ENCODE results near the gene ASPSCR1. TPM values are rescaled to one million over a fixed set of nuclear protein-coding genes. Genes with fewer than 3 reads are reported as not detected.

The ASPSCR1 gene
- total RNA-seq, 4 donors from 2014 or later = 24.0 to 44.7 (median 32.0) TPM

DNA sequence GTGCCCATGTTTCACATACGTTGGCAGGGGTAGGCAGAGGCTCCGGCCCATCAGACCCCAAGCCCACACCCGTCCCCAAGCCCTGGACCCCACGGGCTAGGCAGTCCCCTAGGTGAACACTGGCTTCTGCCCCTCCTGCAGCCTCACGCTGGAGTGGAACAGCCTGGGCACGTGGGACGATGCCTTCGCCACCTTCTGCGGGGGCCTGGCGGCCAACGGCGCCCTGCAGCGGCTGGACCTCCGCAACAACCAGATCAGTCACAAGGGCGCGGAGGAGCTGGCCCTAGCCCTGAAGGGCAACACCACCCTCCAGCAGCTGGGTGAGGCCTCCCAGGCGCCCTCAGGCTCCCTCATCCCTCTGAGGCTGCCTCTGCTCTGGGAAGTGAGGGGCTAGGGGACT, 47.4 kb downstream of the ASPSCR1 start:
- Histone ChIP-seq H3K4me1 (peaks cover 19 to 37% of the 10 kb centered on the region in 2 donors), H3K27ac (no peak overlapping the region), H3K9me3 (no peaks in the 10 kb centered on the region), H3K36me3 (no peaks in the 10 kb centered on the region), H3K4me3 (no peak overlapping the region), H3K27me3 (no peaks in the 10 kb centered on the region)
- intact Hi-C loops (cut with DNase I; ENCODE audit: low total_unique reads) (no loop called here), in situ Hi-C loops (cut with MboI; ENCODE audit: low sequenced_read_pairs in 4 of 4) (loop anchor here in 2 of 4 donors (5.0 to 25.0 kb wide), 2 partner anchors 63 to 112 kb away; partner anchors contain the start of gene NOTUM (in 1 of the 2))
- TF ChIP-seq, protein P1, sequence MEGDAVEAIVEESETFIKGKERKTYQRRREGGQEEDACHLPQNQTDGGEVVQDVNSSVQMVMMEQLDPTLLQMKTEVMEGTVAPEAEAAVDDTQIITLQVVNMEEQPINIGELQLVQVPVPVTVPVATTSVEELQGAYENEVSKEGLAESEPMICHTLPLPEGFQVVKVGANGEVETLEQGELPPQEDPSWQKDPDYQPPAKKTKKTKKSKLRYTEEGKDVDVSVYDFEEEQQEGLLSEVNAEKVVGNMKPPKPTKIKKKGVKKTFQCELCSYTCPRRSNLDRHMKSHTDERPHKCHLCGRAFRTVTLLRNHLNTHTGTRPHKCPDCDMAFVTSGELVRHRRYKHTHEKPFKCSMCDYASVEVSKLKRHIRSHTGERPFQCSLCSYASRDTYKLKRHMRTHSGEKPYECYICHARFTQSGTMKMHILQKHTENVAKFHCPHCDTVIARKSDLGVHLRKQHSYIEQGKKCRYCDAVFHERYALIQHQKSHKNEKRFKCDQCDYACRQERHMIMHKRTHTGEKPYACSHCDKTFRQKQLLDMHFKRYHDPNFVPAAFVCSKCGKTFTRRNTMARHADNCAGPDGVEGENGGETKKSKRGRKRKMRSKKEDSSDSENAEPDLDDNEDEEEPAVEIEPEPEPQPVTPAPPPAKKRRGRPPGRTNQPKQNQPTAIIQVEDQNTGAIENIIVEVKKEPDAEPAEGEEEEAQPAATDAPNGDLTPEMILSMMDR (IDR thresholded peaks at IDR 0.05 in 4 of 5, conservative IDR thresholded peaks at IDR 0.05 in 1 of 5) = no peak
- TF ChIP-seq POLR2A (IDR thresholded peaks at IDR 0.05) = no peak
- no peak for DNase-seq
- ATAC-seq = no peak

DNA sequence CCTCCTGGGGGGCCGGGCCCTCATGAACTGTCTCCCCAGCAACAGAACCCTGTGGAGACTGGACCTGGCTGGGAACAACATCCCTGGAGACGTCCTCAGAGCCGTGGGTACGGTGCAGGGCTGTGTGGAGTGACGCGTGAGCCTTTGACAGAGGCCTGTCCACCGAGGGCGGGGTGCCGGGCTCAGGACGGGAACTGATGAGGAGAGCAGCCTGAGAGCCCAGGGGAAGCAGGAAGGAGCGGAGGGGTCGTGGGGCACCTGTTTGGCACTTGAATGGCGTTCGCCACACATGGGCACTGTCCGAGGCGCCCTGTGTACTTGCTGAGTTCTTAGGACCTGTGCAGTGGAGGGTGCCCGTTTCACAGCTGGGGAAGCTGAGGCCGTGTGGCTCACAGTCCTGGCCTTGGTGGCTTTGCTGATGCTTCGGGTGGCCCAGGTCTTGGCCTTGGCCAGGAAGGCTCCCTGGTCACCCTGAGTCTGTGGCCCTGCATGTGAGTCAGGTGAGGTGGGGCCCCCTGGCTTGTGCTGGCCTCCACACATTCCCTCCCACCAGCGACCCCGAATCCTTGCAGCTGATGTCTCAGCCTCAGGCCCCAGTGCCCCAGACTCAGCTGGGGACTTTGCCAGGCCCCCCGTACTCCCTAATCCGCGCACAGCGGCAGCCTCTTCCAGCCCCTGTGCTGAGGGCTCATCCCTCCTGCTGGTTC, 48.1 kb downstream of the ASPSCR1 start:
- TF ChIP-seq, protein P1 (IDR thresholded peaks at IDR 0.05 in 4 of 5, conservative IDR thresholded peaks at IDR 0.05 in 1 of 5) = no peak
- TF ChIP-seq POLR2A (IDR thresholded peaks at IDR 0.05) = no peak
- H3K36me3 ChIP-seq = no peaks in the 10 kb centered on the region
- in situ Hi-C loops (cut with MboI; ENCODE audit: low sequenced_read_pairs in 4 of 4) = loop anchor here in 1 of 4 donors (25.0 kb wide), 1 partner anchor 112 kb away; no protein-coding TSS in a partner anchor
- no peak for DNase-seq
- H3K4me1 ChIP-seq = peaks cover 19 to 39% of the 10 kb centered on the region in 2 donors
- no peak overlapping the region for H3K27ac ChIP-seq
- H3K27me3 ChIP-seq = peaks cover 0 to under 1% (median 0%) of the 10 kb centered on the region in 3 donors
- intact Hi-C loops (cut with DNase I; ENCODE audit: low total_unique reads) = no loop called here
- ATAC-seq = no peak
- no peaks in the 10 kb centered on the region for H3K9me3 ChIP-seq
- no peak overlapping the region for H3K4me3 ChIP-seq

DNA sequence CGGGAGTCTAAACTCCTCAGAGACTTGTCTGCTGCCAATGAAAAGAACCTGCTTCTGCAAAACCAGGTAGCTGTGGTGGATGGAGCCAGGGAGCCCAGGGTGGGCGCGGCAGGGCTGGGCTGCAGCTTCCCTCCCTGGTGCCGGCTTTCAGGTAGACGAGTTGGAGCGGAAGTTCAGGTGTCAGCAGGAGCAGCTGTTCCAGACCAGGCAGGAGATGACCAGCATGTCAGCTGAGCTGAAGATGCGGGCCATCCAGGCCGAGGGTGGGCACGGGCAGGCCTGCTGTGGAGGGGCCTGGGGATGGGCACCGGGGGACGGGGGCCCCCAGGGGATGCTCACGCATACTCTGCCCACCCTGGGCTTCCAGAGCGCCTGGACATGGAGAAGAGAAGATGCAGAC, 50.8 kb downstream of the ASPSCR1 start:
- H3K9me3 ChIP-seq = no peaks in the 10 kb centered on the region
- intact Hi-C loops (cut with DNase I; ENCODE audit: low total_unique reads) (no loop called here), in situ Hi-C loops (cut with MboI; ENCODE audit: low sequenced_read_pairs in 4 of 4) (loop anchor here in 1 of 4 donors (25.0 kb wide), 1 partner anchor 109 kb away; no protein-coding TSS in a partner anchor)
- peaks cover 10 to 14% (median 11%) of the 10 kb centered on the region in 3 donors for H3K27me3 ChIP-seq
- H3K4me3 ChIP-seq = no peak overlapping the region
- TF ChIP-seq, protein P1 (IDR thresholded peaks at IDR 0.05 in 4 of 5, conservative IDR thresholded peaks at IDR 0.05 in 1 of 5) = no peak
- no peak for TF ChIP-seq POLR2A (IDR thresholded peaks at IDR 0.05)
- ATAC-seq = no peak
- peaks cover 9 to 31% of the 10 kb centered on the region in 2 donors for H3K4me1 ChIP-seq
- H3K27ac ChIP-seq = no peak overlapping the region
- no peaks in the 10 kb centered on the region for H3K36me3 ChIP-seq
- no peak for DNase-seq

DNA sequence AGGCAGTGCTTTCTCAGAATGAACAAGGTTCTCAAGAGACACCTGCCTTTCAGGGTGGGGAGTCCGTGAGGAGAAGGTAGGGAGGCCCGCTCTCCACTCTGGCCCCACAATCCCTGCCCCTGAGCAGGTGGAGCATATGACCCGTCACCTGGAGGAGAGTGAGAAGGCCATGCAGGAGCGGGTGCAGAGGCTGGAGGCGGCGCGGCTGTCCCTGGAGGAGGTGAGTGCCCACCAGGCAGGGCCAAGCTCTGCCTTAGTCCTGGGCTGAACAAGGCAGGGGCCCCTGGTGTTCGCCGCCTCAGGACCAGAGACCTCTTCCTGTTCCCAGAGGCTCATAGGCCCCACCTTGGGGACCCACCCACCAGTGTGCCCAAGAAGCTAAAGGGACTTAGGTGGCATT, 51.5 kb downstream of the ASPSCR1 start:
- TF ChIP-seq, protein P1 (IDR thresholded peaks at IDR 0.05 in 4 of 5, conservative IDR thresholded peaks at IDR 0.05 in 1 of 5) = no peak
- TF ChIP-seq POLR2A (IDR thresholded peaks at IDR 0.05) = no peak
- intact Hi-C loops (cut with DNase I; ENCODE audit: low total_unique reads) (no loop called here), in situ Hi-C loops (cut with MboI; ENCODE audit: low sequenced_read_pairs in 4 of 4) (loop anchor here in 1 of 4 donors (25.0 kb wide), 1 partner anchor 108 kb away; no protein-coding TSS in a partner anchor)
- ATAC-seq (no peak), DNase-seq (no peak)
- H3K27ac ChIP-seq = no peak overlapping the region
- peaks cover 10 to 14% (median 11%) of the 10 kb centered on the region in 3 donors for H3K27me3 ChIP-seq
- H3K4me1 ChIP-seq = peaks cover 7 to 24% of the 10 kb centered on the region in 2 donors
- H3K4me3 ChIP-seq = no peak overlapping the region
- H3K36me3 ChIP-seq = no peaks in the 10 kb centered on the region
- no peaks in the 10 kb centered on the region for H3K9me3 ChIP-seq
